ENCODE measurements around the gene BTG1. TPM values are rescaled to one million over a fixed set of nuclear protein-coding genes. Genes with fewer than 3 reads are reported as not detected.

BTG1 gene
- total RNA-seq, 2 donors from 2014 or later: 30.4 to 34.1 TPM

- Histone ChIP-seq H3K36me3 (ENCODE audit: control insufficient read depth, insufficient read depth, low read length) (peaks cover 33% of the 10 kb centered on the region), H3K4me3 (ENCODE audit: low read length) (peak overlapping the region; percentile 82), H3K9ac (ENCODE audit: extremely low read depth, low read length, poor library complexity, severe bottlenecking) (peak overlapping the region; percentile 88), H3K27ac (ENCODE audit: low read depth, low read length) (peak overlapping the region; percentile 97), H3K27me3 (ENCODE audit: control insufficient read depth, insufficient read depth, low read length, poor library complexity, severe bottlenecking) (no peaks in the 10 kb centered on the region), H3K4me1 (ENCODE audit: control insufficient read depth, insufficient read depth, low read length) (peaks cover 4% of the 10 kb centered on the region), H3K9me3 (ENCODE audit: control insufficient read depth, low read length) (no peaks in the 10 kb centered on the region)
- peak; percentile 84 for DNase-seq
- Mint-ChIP-seq H3K4me3 (peak overlapping the region; percentile 92), H3K9me3 (no peaks in the 10 kb centered on the region), H3K4me1 (peaks cover 47% of the 10 kb centered on the region), H3K36me3 (ENCODE audit: low read depth) (peaks cover 19% of the 10 kb centered on the region), H3K27ac (peak overlapping the region; percentile 99), H3K27me3 (ENCODE audit: insufficient read depth) (no peaks in the 10 kb centered on the region)
- 0% methylated on average over 19 to 69 of the region's 69 CpGs for WGBS, 2 experiments (ENCODE audit: insufficient coverage in 1 of 2, insufficient read length in 1 of 2)
- TF ChIP-seq, protein P1, sequence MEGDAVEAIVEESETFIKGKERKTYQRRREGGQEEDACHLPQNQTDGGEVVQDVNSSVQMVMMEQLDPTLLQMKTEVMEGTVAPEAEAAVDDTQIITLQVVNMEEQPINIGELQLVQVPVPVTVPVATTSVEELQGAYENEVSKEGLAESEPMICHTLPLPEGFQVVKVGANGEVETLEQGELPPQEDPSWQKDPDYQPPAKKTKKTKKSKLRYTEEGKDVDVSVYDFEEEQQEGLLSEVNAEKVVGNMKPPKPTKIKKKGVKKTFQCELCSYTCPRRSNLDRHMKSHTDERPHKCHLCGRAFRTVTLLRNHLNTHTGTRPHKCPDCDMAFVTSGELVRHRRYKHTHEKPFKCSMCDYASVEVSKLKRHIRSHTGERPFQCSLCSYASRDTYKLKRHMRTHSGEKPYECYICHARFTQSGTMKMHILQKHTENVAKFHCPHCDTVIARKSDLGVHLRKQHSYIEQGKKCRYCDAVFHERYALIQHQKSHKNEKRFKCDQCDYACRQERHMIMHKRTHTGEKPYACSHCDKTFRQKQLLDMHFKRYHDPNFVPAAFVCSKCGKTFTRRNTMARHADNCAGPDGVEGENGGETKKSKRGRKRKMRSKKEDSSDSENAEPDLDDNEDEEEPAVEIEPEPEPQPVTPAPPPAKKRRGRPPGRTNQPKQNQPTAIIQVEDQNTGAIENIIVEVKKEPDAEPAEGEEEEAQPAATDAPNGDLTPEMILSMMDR (conservative IDR thresholded peaks at IDR 0.05): peak; percentile 40
Observed at GRCh38 chr12:92144631-92145480, 790 bp downstream of the BTG1 start.

- Histone ChIP-seq H3K27ac (ENCODE audit: low read depth, low read length) (peak overlapping the region; percentile 97), H3K4me1 (ENCODE audit: control insufficient read depth, insufficient read depth, low read length) (peaks cover 4% of the 10 kb centered on the region), H3K4me3 (ENCODE audit: low read length) (peak overlapping the region; percentile 82), H3K9me3 (ENCODE audit: control insufficient read depth, low read length) (no peaks in the 10 kb centered on the region), H3K9ac (ENCODE audit: extremely low read depth, low read length, poor library complexity, severe bottlenecking) (peak overlapping the region; percentile 88), H3K27me3 (ENCODE audit: control insufficient read depth, insufficient read depth, low read length, poor library complexity, severe bottlenecking) (no peaks in the 10 kb centered on the region), H3K36me3 (ENCODE audit: control insufficient read depth, insufficient read depth, low read length) (peaks cover 33% of the 10 kb centered on the region)
- Mint-ChIP-seq H3K27ac (peak overlapping the region; percentile 99), H3K4me3 (peak overlapping the region; percentile 92), H3K36me3 (ENCODE audit: low read depth) (peaks cover 19% of the 10 kb centered on the region), H3K4me1 (peaks cover 54% of the 10 kb centered on the region), H3K27me3 (ENCODE audit: insufficient read depth) (no peaks in the 10 kb centered on the region), H3K9me3 (no peaks in the 10 kb centered on the region)
- DNase-seq: peak; percentile 91
- TF ChIP-seq, protein P1 (conservative IDR thresholded peaks at IDR 0.05): peak; percentile 84
- 10 to 19% methylated on average over 9 to 15 of the region's 15 CpGs for WGBS, 2 experiments (ENCODE audit: insufficient coverage in 1 of 2, insufficient read length in 1 of 2)
Observed at GRCh38 chr12:92143686-92144630, 1.7 kb downstream of the BTG1 start.

- Mint-ChIP-seq H3K9me3 (no peaks in the 10 kb centered on the region), H3K36me3 (ENCODE audit: low read depth) (peaks cover 19% of the 10 kb centered on the region), H3K27ac (no peak overlapping the region), H3K27me3 (ENCODE audit: insufficient read depth) (no peaks in the 10 kb centered on the region), H3K4me1 (peaks cover 61% of the 10 kb centered on the region), H3K4me3 (peak overlapping the region; percentile 92)
- WGBS, 2 experiments (ENCODE audit: insufficient coverage in 1 of 2, insufficient read length in 1 of 2): 40 to 53% methylated on average over 1 of the region's 1 CpG
- DNase-seq: peak; percentile 28
- TF ChIP-seq, protein P1 (conservative IDR thresholded peaks at IDR 0.05): no peak
- no peak overlapping the region for H3K27ac ChIP-seq (ENCODE audit: low read depth, low read length)
- peaks cover 33% of the 10 kb centered on the region for H3K36me3 ChIP-seq (ENCODE audit: control insufficient read depth, insufficient read depth, low read length)
- H3K4me3 ChIP-seq (ENCODE audit: low read length): peak overlapping the region; percentile 82
- peaks cover 7% of the 10 kb centered on the region for H3K4me1 ChIP-seq (ENCODE audit: control insufficient read depth, insufficient read depth, low read length)
- H3K9ac ChIP-seq (ENCODE audit: extremely low read depth, low read length, poor library complexity, severe bottlenecking): no peak overlapping the region
- no peaks in the 10 kb centered on the region for H3K27me3 ChIP-seq (ENCODE audit: control insufficient read depth, insufficient read depth, low read length, poor library complexity, severe bottlenecking)
- H3K9me3 ChIP-seq (ENCODE audit: control insufficient read depth, low read length): no peaks in the 10 kb centered on the region
Observed at GRCh38 chr12:92143258-92143657, 2.4 kb downstream of the BTG1 start.

Measured in endodermal cell (in vitro differentiated cells).